ENCODE measurements around the gene LRRTM4. TPM values are rescaled to one million over a fixed set of nuclear protein-coding genes. Genes with fewer than 3 reads are reported as not detected.

LRRTM4 gene
- total RNA-seq, 1 experiment from 2014 or later: 12.0 TPM

GRCh38 chr2:76977846-76978727 lies 544.1 kb downstream of the LRRTM4 start:
- Histone ChIP-seq H4K20me1 (ENCODE audit: control insufficient read depth, insufficient read depth, insufficient read length) (no peaks in the 10 kb centered on the region), H3K18ac (ENCODE audit: insufficient read length, low read depth, low read length) (no peak overlapping the region), H3K27me3 (ENCODE audit: insufficient read depth, low read length) (no peaks in the 10 kb centered on the region), H2AK5ac (ENCODE audit: insufficient read length, low read length) (no peak overlapping the region), H3K9ac (ENCODE audit: extremely low read depth, insufficient read length, low read length) (no peak overlapping the region), H3K14ac (ENCODE audit: insufficient read depth, low read length) (no peak overlapping the region), H3T11ph (ENCODE audit: low read length) (no peak overlapping the region), H2BK120ac (ENCODE audit: low read depth, low read length, poor library complexity, severe bottlenecking) (no peak overlapping the region), H2BK5ac (ENCODE audit: insufficient read length, low read length) (no peak overlapping the region), H3K4ac (ENCODE audit: low read depth, low read length) (no peak overlapping the region), H3K23ac (ENCODE audit: insufficient read length, low read depth, low read length) (no peak overlapping the region), H3K56ac (ENCODE audit: insufficient read length, low read depth, low read length) (no peak overlapping the region), H3K4me2 (ENCODE audit: insufficient read depth, insufficient read length, low read length) (no peak overlapping the region), H3K23me2 (ENCODE audit: insufficient read length, low read depth, low read length, poor library complexity, severe bottlenecking) (no peaks in the 10 kb centered on the region), H3K79me1 (ENCODE audit: insufficient read depth, low read depth, low read length, poor library complexity, severe bottlenecking) (no peaks in the 10 kb centered on the region), H3K79me2 (ENCODE audit: insufficient read depth, low read length) (no peaks in the 10 kb centered on the region), H3K27ac (ENCODE audit: insufficient read length, low read depth, low read length) (no peak overlapping the region), H2BK12ac (ENCODE audit: insufficient read length, low read depth, low read length) (no peak overlapping the region), H3K4me1 (ENCODE audit: insufficient read depth, low read length) (no peaks in the 10 kb centered on the region), H3K9me3 (ENCODE audit: control insufficient read depth, low read depth, low read length) (no peaks in the 10 kb centered on the region), H2AFZ (ENCODE audit: low read length) (no peak overlapping the region), H4K91ac (ENCODE audit: insufficient read length, low read depth, low read length) (no peak overlapping the region), H2BK20ac (ENCODE audit: low read depth, low read length, poor library complexity, severe bottlenecking) (no peak overlapping the region), H2BK15ac (ENCODE audit: low read depth, low read length) (no peak overlapping the region), H4K5ac (ENCODE audit: insufficient read length, low read depth, low read length) (no peak overlapping the region), H4K8ac (replicated peaks; ENCODE audit: insufficient read length, low read depth, low read length) (no peak overlapping the region)
- H3K36me3 Mint-ChIP-seq (ENCODE audit: insufficient read depth in 1 of 3, low read depth in 3 of 3): no peaks in the 10 kb centered on the region
- H3K27ac Mint-ChIP-seq: no peak overlapping the region
- no peaks in the 10 kb centered on the region for H3K9me3 Mint-ChIP-seq
- H3K27me3 Mint-ChIP-seq (ENCODE audit: low read depth): no peaks in the 10 kb centered on the region
- no peak overlapping the region for H3K4me3 Mint-ChIP-seq
- no peak for DNase-seq
- H3K4me1 Mint-ChIP-seq: peaks cover 3 to 4% of the 10 kb centered on the region in 2 experiments; a peak in 1 of 4 replicates
- no CpG with 5 or more reads among the region's 3 CpGs for WGBS (ENCODE audit: extremely low coverage, insufficient read length, low lambda C conversion rate)
- TF ChIP-seq CTCF (conservative IDR thresholded peaks at IDR 0.05): no peak
